GM23338 (cell line): ENCODE data around the gene KCNT2.

Source experiments
- CTCF ChIP-seq, 2 experiments: fragments of 200-600 bp in 1 of 2; sonication (generic) in 1 of 2; conservative IDR thresholded peaks; 2 replicates each; pipeline versions ENCODE4 v1.5.1 to v1.6.1; 2016 to 2017; ENCODE audit warnings: antibody characterized with exemption in 2 of 2, low read depth in 2 of 2, mild to moderate bottlenecking in 2 of 2, moderate library complexity in 1 of 2
- POLR2AphosphoS5 ChIP-seq: IDR thresholded peaks from 2 replicates; pipeline ENCODE4 v1.6.1; 2016; ENCODE audit warnings: antibody characterized with exemption, low read depth
- ZNF114 ChIP-seq: fragments of 250-450 bp; sonication (Bioruptor Pico); IDR thresholded peaks from 2 replicates; pipeline ENCODE4 v1.5.0; 2020; ENCODE audit warnings: mild to moderate bottlenecking, moderate library complexity

- no peak for TF ChIP-seq CTCF (conservative IDR thresholded peaks at IDR 0.05; ENCODE audit: low read depth in 2 of 2)
- TF ChIP-seq ZNF114 (CRISPR knock-in tag): no peak
- TF ChIP-seq POLR2AphosphoS5: no peak
Observed at GRCh38 chr1:196611873-196612272, 3.6 kb upstream of the KCNT2 start.
